HG02870 (cell line): Measurements from ENCODE around the gene CERS6.
"Not testable (repeated sequence)": the region's sequence is repeated elsewhere in the genome, so short reads cannot be mapped to it uniquely, and the experiment has no call there.

ENCODE experiments used
- ATAC-seq: cut with Tn5 transposase; IDR thresholded peaks from one replicate; pipeline ENCODE4 v1.9.1; 2021; ENCODE audit warnings: mild to moderate bottlenecking, moderate library complexity; ENCODE audit not compliant: unreplicated experiment

The CERS6 gene, protein sequence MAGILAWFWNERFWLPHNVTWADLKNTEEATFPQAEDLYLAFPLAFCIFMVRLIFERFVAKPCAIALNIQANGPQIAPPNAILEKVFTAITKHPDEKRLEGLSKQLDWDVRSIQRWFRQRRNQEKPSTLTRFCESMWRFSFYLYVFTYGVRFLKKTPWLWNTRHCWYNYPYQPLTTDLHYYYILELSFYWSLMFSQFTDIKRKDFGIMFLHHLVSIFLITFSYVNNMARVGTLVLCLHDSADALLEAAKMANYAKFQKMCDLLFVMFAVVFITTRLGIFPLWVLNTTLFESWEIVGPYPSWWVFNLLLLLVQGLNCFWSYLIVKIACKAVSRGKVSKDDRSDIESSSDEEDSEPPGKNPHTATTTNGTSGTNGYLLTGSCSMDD

DNA sequence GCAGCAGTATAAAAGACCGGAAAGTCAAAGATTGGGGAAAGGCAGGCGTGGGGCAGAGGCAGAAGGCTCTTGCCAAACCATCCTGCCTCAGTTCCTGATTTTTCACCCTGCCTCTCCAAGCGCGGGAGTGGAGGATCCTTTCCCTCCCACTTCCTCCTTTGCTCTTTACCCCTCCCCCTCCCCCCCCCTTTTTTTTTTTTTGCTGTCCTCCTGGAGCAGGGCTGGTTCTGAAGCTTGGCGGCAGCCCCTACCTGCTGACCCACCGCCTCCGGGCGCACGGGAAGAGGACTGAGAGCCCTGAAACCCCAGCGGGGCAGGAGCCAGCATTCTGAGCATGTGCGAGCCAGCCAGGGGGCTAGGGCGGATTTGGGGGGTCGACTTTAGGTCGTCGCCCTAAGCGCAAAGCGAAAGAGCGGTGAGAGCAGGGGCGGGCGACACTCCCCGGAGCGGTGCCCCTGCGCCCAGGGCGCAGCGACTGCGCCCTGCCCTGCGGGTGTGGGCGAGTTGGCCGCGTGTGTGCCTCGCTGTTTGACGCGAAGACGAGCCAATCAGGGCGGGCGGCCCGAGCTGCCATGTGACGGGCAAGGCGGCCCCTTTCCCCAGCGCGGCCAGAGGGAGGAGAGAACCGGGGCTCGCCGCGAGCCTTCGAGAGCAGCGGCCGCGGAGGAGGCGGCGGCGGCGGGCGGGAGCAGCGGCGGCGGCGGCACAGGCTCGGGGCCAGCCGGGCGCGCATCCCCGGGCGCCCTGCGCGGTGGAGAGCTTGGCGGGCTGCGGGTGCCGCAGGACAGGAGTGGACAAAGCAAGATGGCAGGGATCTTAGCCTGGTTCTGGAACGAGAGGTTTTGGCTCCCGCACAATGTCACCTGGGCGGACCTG lies at the start of gene CERS6:
Gene CERS6, plus strand, starts transcription at position 628 of the 876 bp plus-strand sequence. Its CDS starts 177 bp downstream, at position 805.
- peak; percentile 90 for ATAC-seq

DNA sequence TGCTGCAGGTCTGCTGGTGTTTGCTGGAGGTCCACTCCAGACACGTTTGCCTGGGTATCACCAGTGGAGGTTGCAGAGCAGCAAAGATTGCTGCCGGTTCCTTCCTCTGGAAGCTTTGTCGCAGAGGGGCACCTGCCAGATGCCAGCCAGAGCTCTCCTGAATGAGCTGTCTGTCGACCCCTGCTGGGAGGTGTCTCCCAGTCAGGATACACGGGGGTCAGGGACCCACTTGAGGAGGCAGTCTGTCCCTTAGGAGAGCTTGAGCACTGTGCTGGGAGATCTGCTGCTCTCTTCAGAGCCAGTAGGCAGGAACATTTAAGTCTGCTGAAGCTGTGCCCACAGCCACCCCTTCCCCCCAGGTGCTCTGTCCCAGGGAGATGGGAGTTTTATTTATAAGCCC lies 43.8 kb upstream of the CERS6 start:
- not testable (repeated sequence) for ATAC-seq

DNA sequence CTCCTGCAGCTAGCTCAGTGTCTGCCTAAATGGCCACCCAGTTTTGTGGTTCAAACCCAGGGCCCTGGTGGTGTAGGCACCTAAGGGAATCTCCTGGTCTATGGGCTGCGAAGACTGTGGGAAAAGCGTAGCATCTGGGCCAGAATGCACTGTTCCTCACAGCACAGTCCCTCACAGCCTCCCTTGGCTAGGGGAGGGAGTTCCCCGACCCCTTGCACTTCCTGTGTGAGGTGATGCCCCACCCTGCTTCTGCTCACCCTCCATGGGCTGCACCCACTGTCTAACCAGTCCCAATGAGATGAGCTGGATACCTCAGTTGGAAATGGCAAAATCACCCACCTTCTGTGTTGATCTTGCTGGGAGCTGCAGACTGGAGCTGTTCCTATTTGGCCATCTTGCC lies 43.0 kb upstream of the CERS6 start:
- not testable (repeated sequence) for ATAC-seq

DNA sequence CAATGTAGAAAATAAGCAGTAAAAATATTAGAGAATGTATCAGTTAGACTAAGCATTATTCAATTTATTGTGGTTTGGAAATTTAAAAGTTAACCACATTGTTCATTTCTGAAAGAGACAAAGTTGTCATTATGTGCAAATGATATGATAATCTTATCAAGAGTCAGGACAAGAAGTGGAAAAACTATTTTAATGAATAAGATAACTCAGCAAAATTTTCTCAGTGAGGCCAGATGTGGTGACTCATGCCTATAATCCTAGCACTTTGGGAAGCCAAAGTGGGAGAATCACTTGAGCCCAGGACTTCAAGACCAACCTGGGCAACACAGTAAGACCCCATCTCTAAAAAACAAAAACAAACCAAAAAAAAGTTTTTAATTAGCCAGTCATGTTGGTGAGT lies 39.5 kb upstream of the CERS6 start:
- no peak for ATAC-seq

DNA sequence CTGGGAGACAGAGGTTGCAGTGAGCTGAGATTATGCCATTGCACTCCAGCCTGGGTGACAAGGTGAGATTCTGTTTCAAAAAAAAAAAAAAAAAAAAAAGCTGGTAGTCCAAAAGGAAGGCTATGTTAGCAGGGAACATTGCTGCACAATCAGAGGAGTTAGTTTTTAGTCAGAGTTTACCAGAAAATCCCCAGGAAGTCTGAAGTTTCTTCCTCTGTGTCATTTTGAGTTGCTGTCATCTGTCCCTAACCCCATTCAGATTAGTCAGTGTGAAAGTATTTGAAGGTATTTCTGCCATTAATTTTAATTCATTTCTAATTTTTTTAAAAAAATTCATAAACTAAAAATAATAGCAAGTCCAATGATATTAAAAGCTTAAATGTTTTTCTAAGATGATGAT lies 33.5 kb upstream of the CERS6 start:
- ATAC-seq, result peak; percentile 84

DNA sequence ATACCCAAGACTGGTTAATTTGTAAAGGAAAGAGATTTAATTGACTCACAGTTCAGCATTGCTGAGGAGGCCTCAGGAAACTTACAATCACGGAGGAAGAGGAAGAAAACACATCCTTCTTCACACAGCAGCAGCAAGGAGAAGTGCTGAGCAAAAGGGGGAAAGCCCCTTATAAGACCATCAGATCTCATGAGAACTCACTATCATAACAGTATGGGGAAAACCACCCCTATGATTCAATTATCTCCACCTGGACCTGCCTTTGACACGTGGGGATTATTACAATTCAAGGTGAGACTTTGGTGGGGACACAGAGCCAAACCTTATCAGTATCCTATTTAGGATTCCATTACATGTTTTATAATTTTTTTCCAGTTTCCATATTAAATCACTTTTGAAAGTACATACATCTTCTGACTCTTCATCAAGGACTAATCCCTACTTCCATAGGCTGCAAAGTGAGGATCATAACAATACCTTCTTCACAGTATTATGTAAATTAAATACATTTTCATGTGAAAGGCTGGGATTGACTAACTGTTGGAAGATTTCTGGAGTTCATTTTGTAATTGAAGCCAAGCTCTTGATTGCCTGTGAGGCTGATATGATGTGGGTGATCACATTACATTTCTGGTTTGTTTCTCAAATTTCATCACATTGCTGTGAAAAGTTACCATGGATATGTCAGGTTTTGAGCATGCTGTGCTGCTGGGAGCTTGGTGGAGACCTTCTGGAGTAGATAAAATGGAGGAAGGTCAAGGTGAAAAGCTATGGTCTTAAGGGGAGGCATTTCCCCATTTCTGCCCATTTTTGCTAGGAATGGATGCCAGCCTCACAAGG lies 31.7 kb upstream of the CERS6 start:
- no peak for ATAC-seq

DNA sequence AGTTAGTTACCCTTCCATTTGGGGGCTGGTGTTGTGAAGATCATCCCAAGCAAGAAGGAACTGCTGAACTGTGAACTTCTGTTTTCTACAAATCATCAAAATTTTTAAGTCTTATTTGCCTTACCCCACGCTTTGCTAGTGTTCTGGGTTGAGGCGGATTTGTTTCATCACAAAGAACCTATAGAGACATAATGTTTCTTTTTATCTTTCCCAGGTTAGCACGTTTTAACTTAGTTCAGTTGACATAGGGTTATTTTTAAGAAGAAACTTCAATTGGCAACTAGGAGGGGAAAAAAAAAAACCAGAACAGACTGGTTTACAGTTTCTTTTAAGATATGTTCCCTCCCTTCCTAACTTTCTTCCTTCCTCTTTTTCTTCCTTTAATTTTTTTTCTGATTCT lies 31.1 kb upstream of the CERS6 start:
- ATAC-seq, result no peak

DNA sequence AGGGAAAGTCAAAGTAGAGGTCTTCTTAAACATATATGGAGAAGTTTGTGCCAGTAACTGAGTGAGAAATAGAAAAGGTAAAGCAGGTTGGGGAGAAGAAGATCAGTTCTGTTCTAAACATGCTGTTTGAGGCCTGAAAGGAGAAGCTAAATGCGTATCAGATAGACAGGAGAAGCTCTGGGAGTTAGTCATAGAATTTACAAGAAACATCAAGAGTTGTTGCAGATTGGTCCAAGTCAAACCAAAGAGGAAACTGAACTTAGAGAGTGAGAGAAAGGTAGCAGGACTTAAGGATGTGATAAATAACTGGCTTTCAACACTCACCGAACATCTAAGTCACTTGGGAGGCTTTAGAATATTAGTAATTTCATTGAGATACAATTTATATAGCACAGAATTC lies 29.2 kb upstream of the CERS6 start:
- no peak for ATAC-seq

DNA sequence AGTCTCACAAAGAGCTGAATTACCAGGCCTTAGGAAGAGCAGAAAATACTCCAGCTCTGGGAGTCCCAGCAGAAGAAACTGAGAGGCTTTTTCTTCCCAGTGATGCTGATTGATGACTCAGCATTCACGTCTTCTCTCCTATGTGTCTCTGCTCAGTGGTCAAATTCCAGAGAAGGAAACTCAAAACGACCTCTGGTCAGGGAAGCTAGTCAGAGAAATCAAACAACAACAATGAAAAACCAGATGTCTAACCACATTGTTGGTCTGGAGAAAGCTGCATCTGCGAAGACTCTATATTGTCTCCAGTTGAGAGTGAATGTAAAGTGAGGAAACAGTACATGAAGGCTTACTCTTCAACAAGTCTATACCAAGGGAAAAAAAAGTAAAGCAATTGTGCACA lies 28.6 kb upstream of the CERS6 start:
- ATAC-seq, result no peak

DNA sequence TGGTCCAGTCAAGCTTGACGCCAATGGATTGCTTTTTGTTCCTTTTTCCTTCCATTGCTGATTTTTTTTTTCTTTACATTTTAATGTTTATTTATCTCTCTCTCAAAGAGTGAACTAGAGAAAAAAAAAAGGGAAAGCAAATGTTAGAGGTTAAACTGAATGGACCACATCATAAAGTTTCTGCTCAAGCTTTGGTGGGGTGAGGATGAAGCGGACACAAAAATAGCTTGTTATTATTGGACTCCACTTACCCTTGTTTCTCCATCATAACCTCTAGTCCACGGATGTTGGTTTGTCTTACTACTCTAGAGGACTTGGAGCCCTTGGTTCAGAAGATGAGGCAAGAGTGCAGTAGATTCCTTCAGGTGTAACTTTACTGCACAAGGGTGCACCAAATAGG lies 27.6 kb upstream of the CERS6 start:
- no peak for ATAC-seq

DNA sequence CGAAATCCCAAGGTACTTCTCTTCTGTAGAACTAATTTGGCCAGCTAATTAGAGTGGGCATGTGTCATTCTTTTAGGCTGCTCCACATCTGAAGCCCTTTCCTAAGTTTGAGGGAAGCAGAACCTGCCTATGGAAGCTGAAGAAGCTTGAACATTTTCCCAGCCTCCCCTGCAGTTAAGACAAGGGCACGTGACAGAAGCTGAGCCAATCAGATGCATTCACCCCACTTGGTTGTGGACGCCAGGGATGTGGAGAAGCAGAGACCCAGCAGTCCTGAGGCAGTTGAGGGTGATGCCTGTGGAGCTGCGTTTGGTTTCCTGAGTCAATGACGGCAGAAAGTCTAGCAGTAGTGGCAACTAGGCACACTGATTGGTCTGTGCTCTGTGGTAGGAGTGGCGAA lies 26.1 kb upstream of the CERS6 start:
- ATAC-seq, result no peak

DNA sequence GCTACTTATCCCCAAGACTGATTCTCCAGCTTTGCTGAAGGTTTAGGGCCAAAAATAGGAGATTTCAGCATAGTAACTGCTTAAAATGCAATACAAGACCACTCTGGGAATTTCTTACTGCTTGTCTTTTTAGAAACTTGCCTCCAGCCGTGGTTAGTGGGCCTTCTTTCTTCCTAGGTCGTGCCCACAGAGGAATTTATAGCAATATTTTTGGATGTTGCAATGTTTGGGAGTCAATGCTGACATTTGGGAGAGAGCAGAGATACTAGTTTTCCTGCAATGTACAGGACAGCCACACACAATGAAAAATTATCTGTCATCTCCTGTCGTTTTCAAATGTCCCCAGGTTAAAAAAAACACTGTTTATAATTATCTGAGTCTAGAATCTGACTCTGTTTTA lies 25.6 kb upstream of the CERS6 start:
- no peak for ATAC-seq

DNA sequence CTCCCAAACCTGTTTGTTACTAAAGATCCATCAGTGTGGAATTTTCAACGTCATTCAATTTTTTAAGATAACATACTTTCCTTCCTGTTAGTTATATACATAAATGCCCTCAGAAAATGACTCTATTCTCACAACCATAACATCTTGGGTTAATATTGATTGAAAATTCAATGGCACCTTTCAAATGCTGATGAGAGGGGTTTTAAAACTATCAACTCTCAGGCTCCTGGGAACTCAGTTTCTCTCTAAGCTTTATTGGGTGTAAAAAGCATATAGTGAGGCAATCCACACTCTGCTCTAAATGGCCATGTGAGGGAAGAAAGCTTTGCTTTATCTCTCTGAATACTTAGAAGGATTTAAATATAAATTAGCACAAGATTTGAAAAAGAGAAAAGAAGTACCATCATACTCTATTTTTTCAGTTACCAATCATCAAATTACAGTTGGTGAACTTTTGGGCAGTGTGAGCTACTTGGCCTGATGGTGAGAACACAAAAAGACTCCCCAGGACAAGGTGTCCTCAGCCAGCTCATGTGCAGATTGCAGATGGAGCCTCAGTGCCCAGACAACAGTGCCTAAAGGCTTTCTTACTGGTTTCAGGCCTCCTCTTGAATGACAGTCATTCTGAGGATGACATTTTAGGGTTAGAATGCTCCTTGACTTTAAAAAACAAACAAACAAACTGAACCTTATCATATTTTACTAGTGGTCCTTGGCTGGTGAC lies 24.6 kb upstream of the CERS6 start:
- ATAC-seq, result no peak

DNA sequence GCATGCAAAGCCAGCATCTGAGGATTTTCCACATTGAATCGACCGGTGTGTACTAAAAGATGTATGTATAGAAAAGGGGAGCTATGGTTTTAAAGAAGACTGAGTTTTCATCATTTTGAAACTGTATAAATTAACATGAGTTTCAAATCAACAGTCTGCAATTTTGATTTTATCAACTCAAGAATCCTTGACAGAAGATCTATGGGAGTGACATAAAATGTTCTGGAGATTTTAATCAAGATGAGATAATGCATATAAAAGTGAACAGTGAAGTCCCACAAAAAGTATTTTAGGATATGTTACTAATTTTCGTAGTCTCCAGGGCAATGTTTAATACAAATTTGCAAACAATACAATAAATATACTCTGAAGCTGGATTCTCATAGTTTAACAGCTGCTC lies 24.0 kb upstream of the CERS6 start:
- no peak for ATAC-seq

DNA sequence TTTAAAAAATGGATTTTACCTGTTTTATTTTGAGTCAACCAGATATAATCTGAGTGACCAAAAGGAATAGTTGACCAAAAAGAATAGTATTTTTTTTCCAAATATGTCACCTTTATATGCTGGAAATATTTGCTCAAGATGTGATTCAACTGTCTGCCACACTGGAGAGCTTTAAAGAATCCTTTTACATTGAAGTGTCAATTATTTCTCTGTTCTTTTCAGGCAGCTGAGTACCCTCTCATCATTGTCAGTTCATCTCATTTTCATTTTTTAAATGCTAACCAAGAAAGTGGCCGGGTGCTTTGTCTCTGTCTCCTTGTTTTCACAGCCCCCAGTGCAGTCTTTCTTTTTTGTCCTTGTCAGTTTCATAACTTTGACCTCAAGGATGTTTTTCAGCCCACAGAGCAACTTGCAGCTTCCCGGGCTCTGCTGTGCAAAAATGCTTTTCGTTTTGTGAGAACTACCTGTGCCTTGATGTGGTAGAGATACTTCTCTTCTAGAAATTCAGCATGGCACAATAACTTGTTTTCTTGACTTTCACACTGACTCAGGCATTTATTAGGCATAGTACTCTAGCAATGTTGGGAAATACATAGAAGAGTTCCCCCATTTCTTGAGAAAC lies 23.4 kb upstream of the CERS6 start:
- peak; percentile 52 for ATAC-seq

DNA sequence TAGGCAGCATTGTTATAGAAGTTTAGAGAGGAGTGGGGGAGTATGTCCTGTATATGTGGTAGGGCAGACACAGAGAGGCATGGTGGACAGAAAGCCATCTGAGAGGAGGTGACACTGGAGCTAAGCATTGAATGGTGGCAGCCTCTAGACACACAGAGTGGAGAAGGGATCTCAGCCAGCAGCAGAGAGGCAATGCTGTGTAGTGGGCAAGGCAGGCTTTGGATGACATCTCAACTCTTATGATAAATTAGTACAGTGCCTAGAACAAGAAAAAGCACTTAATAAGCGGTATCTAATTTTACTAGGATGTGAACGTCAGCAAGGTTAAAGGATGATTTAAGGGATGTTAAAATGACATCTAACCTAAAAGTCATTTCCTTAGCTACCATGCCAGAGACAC lies 22.5 kb upstream of the CERS6 start:
- no peak for ATAC-seq

DNA sequence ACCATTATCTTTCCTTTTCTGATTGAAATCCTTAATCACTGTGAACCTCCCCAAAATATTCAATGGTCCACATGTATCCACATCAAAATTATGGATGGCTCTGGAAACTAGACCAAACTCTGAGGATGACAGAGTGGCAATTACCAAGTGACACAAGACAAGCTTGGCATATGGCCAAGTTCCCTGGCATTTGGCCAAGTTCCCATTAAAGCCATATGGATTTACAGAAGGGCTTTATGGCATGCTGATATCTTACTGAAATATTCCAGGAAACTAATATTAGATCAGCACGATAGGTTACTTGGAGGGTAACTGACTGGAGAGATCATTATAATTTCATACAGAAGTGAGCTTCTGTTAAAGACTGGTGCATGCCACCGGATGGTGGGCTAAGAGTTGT lies 21.9 kb upstream of the CERS6 start:
- ATAC-seq, result no peak

DNA sequence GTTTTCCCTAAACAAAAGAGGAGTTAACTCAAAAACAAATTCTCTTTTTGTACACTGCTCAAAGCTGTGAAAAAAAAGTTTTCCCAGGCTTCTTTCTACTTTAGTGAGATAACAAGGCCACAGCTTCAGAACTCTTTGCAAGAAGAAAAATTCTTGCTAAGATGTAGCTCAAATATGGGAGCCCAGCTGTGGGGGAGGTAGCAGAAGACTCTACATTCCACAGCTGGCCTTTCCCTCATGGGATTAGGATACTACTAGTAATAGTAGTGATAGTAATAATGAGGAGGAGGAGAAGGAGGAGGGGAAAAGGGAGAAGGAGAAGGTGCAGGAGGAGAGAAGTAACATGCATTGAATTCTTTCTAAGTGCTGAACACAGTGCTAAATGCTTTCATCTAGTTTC lies 19.2 kb upstream of the CERS6 start:
- ATAC-seq, result no peak

DNA sequence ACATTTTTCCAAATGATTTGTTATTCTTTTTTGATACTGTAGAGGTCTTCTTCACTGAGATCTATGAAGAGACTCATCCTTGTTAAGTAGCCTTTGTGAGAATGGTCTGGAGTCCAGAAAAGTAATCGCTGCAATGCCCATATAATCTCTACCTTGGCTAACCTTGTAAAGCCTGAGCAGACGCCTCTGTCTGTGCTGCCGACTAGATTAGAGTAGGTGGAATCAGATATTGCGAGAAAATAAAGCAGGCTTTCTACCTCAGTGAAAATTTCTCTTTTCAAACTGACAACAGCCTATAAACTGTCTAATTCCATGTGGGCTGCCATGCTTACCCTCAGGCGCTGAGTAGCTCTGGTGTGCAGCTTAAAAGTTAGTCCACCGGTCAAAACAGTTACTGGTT lies 17.5 kb upstream of the CERS6 start:
- no peak for ATAC-seq

DNA sequence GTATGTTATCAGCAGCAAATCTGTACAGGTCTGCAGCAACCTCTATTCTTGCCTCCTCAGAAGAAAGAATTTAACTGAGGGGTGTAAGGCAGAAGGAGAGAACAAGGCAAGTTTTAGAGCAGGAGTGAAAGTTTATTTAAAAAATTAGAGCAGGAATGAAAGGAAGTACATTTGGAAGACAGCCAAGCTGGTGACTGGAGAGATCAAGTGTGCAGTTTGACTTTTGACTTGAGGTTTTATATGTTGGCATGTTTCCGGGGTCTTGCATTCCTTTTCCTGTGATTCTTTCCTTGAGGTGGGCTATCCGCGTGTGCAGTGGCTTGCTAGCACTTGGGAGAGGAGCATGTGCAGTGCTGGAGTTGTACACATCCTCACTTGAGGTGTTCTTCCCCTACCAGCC lies 16.5 kb upstream of the CERS6 start:
- no peak for ATAC-seq
